A549 (cell line): ENCODE results near the gene APOM.

Experiments used
- CTCF ChIP-seq: fragments of >200 bp; sonication (Bioruptor Twin); formaldehyde crosslinking; IDR thresholded peaks from 3 replicates; pipeline ENCODE4 v1.5.1; 2016
- ESRRA ChIP-seq: fragments of 150-350 bp; IDR thresholded peaks from 2 replicates; pipeline ENCODE4 v1.6.1; 2014; ENCODE audit warnings: mild to moderate bottlenecking, low read length, borderline replicate concordance
- JUN ChIP-seq, 2 experiments: fragments of >200 bp; sonication (Bioruptor Twin); formaldehyde crosslinking; IDR thresholded peaks; 2 replicates in 1 of 2; 3 replicates in 1 of 2; pipeline ENCODE4 v1.6.1; 2016 to 2017
- PHF8 ChIP-seq: fragments of 200-600 bp; sonication (generic); IDR thresholded peaks from 2 replicates; pipeline ENCODE4 v1.6.1; 2016; ENCODE audit warnings: low read depth, mild to moderate bottlenecking, antibody characterized with exemption, moderate library complexity, borderline replicate concordance
- POLR2A ChIP-seq: IDR thresholded peaks from 2 replicates; pipeline ENCODE4 v1.6.1; 2012; ENCODE audit warnings: mild to moderate bottlenecking, low read length

- TF ChIP-seq JUN (IDR thresholded peaks at IDR 0.05), result no peak
- no peak for TF ChIP-seq POLR2A
- no peak for TF ChIP-seq PHF8
- no peak for TF ChIP-seq ESRRA
- no peak for TF ChIP-seq CTCF
These were observed 11.8 kb upstream of the APOM start for GRCh38 chr6:31643818-31644454.
